DND-41 (cell line): ENCODE results near the gene NUP153.

Experiments used
- CTCF ChIP-seq: IDR thresholded peaks from 2 replicates; pipeline ENCODE4 v1.5.1; 2012; ENCODE audit warnings: borderline replicate concordance, low read length, moderate library complexity, mild to moderate bottlenecking; ENCODE audit not compliant: poor library complexity, severe bottlenecking; ENCODE audit errors: extremely low read depth
- EZH2 ChIP-seq: IDR thresholded peaks from 3 replicates; pipeline ENCODE4 v1.6.1; 2012; ENCODE audit warnings: borderline replicate concordance, low read depth, mild to moderate bottlenecking, moderate library complexity, low read length, inconsistent platforms; ENCODE audit not compliant: severe bottlenecking

- no peak for TF ChIP-seq CTCF
- TF ChIP-seq EZH2, result no peak
Observed at GRCh38 chr6:17707371-17707651, 586 bp upstream of the NUP153 start.
